SK-N-SH treated with all-trans-retinoic acid at 6 μM for 48 hours (cell line): ENCODE results near the gene SEL1L2.

ENCODE experiments used
- ATAC-seq: fragments of 200-7000 bp; cut with Tn5 transposase; 3 replicates; pipeline ENCODE4 v1.9.1; 2020; ENCODE audit warnings: mild to moderate bottlenecking, moderate library complexity
- ARNTL ChIP-seq: fragments of 450-650 bp; formaldehyde crosslinking; IDR thresholded peaks from 2 replicates; pipeline ENCODE4 v1.5.0; 2020; ENCODE audit warnings: low read depth, mild to moderate bottlenecking, moderate library complexity, borderline replicate concordance
- BACH2 ChIP-seq: fragments of 250-450 bp; sonication (Bioruptor Pico); IDR thresholded peaks from 2 replicates; pipeline ENCODE4 v1.9.0; 2021; ENCODE audit warnings: mild to moderate bottlenecking, borderline replicate concordance
- CREB5 ChIP-seq: fragments of 250-450 bp; sonication (Bioruptor Pico); IDR thresholded peaks from 2 replicates; pipeline ENCODE4 v1.5.1; 2020; ENCODE audit warnings: low read depth, mild to moderate bottlenecking, moderate library complexity
- CSDC2 ChIP-seq: fragments of 250-450 bp; sonication (Bioruptor Pico); IDR thresholded peaks from 2 replicates; pipeline ENCODE4 v1.5.0; 2020; ENCODE audit warnings: mild to moderate bottlenecking, moderate library complexity
- CSRNP3 ChIP-seq: fragments of 250-450 bp; sonication (Bioruptor Pico); IDR thresholded peaks from 2 replicates; pipeline ENCODE4 v1.5.1; 2021; ENCODE audit warnings: mild to moderate bottlenecking, moderate library complexity
- ESRRG ChIP-seq: fragments of 250-450 bp; sonication (Bioruptor Pico); IDR thresholded peaks from 2 replicates; pipeline ENCODE4 v1.6.1; 2021; ENCODE audit warnings: mild to moderate bottlenecking
- GLIS3 ChIP-seq: fragments of 250-450 bp; sonication (Bioruptor Pico); IDR thresholded peaks from 2 replicates; pipeline ENCODE4 v1.5.0; 2020; ENCODE audit warnings: mild to moderate bottlenecking, moderate library complexity
- ISL1 ChIP-seq: fragments of 250-450 bp; sonication (Bioruptor Pico); IDR thresholded peaks from 2 replicates; pipeline ENCODE4 v2.1.2; 2022; ENCODE audit warnings: mild to moderate bottlenecking, moderate library complexity
- OSR1 ChIP-seq: fragments of 250-450 bp; sonication (Bioruptor Pico); IDR thresholded peaks from 2 replicates; pipeline ENCODE4 v1.8.0; 2022; ENCODE audit warnings: moderate library complexity, mild to moderate bottlenecking, inconsistent platforms
- PATZ1 ChIP-seq: fragments of 250-450 bp; sonication (Bioruptor Pico); IDR thresholded peaks from 2 replicates; pipeline ENCODE4 v1.8.0; 2020; ENCODE audit warnings: mild to moderate bottlenecking, moderate library complexity, borderline replicate concordance
- POU6F1 ChIP-seq: fragments of 250-450 bp; sonication (Bioruptor Pico); IDR thresholded peaks from 2 replicates; pipeline ENCODE4 v1.8.0; 2021; ENCODE audit warnings: low read depth, mild to moderate bottlenecking, moderate library complexity, borderline replicate concordance
- PPARA ChIP-seq: fragments of 250-450 bp; sonication (Bioruptor Pico); IDR thresholded peaks from 2 replicates; pipeline ENCODE4 v1.5.0; 2020; ENCODE audit warnings: mild to moderate bottlenecking, borderline replicate concordance
- RARB ChIP-seq: fragments of 250-450 bp; sonication (Bioruptor Pico); IDR thresholded peaks from 2 replicates; pipeline ENCODE4 v1.8.0; 2021; ENCODE audit warnings: mild to moderate bottlenecking, moderate library complexity
- SNAI2 ChIP-seq: fragments of 250-450 bp; sonication (Bioruptor Pico); IDR thresholded peaks from 2 replicates; pipeline ENCODE4 v1.5.0; 2020; ENCODE audit warnings: mild to moderate bottlenecking, moderate library complexity
- TCF4 ChIP-seq: fragments of 250-450 bp; sonication (Bioruptor Pico); IDR thresholded peaks from 2 replicates; pipeline ENCODE4 v1.8.0; 2021; ENCODE audit warnings: mild to moderate bottlenecking, moderate library complexity, borderline replicate concordance
- TOX ChIP-seq: fragments of 250-450 bp; sonication (Bioruptor Pico); IDR thresholded peaks from 2 replicates; pipeline ENCODE4 v1.8.0; 2021; ENCODE audit warnings: mild to moderate bottlenecking, moderate library complexity, borderline replicate concordance
- TSHZ2 ChIP-seq: fragments of 250-450 bp; sonication (Bioruptor Pico); IDR thresholded peaks from 2 replicates; pipeline ENCODE4 v1.5.0; 2020; ENCODE audit warnings: mild to moderate bottlenecking, moderate library complexity
- ZC3H10 ChIP-seq: fragments of 250-450 bp; sonication (Bioruptor Pico); IDR thresholded peaks from 2 replicates; pipeline ENCODE4 v1.5.1; 2021; ENCODE audit warnings: mild to moderate bottlenecking, moderate library complexity
- ZFP30 ChIP-seq: fragments of 450-650 bp; formaldehyde crosslinking; IDR thresholded peaks from 2 replicates; pipeline ENCODE4 v1.5.0; 2022; ENCODE audit warnings: mild to moderate bottlenecking, moderate library complexity
- ZNF565 ChIP-seq: fragments of 450-650 bp; formaldehyde crosslinking; conservative IDR thresholded peaks from 2 replicates; pipeline ENCODE4 v1.5.0; 2020; ENCODE audit warnings: low read depth, mild to moderate bottlenecking, moderate library complexity
- ZNF8 ChIP-seq: fragments of 450-650 bp; formaldehyde crosslinking; IDR thresholded peaks from 2 replicates; pipeline ENCODE4 v1.5.0; 2020; ENCODE audit warnings: mild to moderate bottlenecking, moderate library complexity

SEL1L2 gene

GRCh38 chr20:13856354-13856753, 134.1 kb downstream of the SEL1L2 start:
- no peak for ATAC-seq
- TF ChIP-seq PPARA (CRISPR knock-in tag) (no peak), SNAI2 (CRISPR knock-in tag) (no peak), TCF4 (CRISPR knock-in tag) (no peak)

- ATAC-seq: no peak
- TF ChIP-seq PATZ1 (CRISPR knock-in tag): no peak
- TF ChIP-seq ESRRG (CRISPR knock-in tag): no peak
- TF ChIP-seq TSHZ2 (CRISPR knock-in tag): no peak
- no peak for TF ChIP-seq TCF4 (CRISPR knock-in tag)
- no peak for TF ChIP-seq PPARA (CRISPR knock-in tag)
- TF ChIP-seq ZNF565 (CRISPR knock-in tag): no peak
- TF ChIP-seq ZFP30 (CRISPR knock-in tag): no peak
- no peak for TF ChIP-seq ZNF8 (CRISPR knock-in tag)
- no peak for TF ChIP-seq CSDC2 (CRISPR knock-in tag)
- no peak for TF ChIP-seq ARNTL
- no peak for TF ChIP-seq OSR1 (CRISPR knock-in tag)
- TF ChIP-seq CSRNP3 (CRISPR knock-in tag): no peak
- TF ChIP-seq, all 23 proteins: peak for 0
Measured at GRCh38 chr20:13855613-13856012, 134.8 kb downstream of the SEL1L2 start.

- ATAC-seq: no peak; the same call in 2 of the 3 replicates
- no peak for TF ChIP-seq TOX
- no peak for TF ChIP-seq ZC3H10 (CRISPR knock-in tag)
- no peak for TF ChIP-seq ISL1 (CRISPR knock-in tag)
- no peak for TF ChIP-seq POU6F1 (CRISPR knock-in tag)
- TF ChIP-seq BACH2 (CRISPR knock-in tag): no peak
- TF ChIP-seq CREB5 (CRISPR knock-in tag): no peak
- no peak for TF ChIP-seq PPARA (CRISPR knock-in tag)
- TF ChIP-seq, all 23 proteins: peak for 0
Measured at GRCh38 chr20:13852306-13852705, 138.1 kb downstream of the SEL1L2 start.

GRCh38 chr20:13851279-13851678, 139.1 kb downstream of the SEL1L2 start:
- no peak for ATAC-seq
- TF ChIP-seq RARB (no peak), ZNF8 (CRISPR knock-in tag) (no peak), TOX (no peak), GLIS3 (CRISPR knock-in tag) (no peak), ARNTL (no peak), BACH2 (CRISPR knock-in tag) (no peak), SNAI2 (CRISPR knock-in tag) (no peak), TSHZ2 (CRISPR knock-in tag) (no peak), OSR1 (CRISPR knock-in tag) (no peak), ZFP30 (CRISPR knock-in tag) (no peak), PPARA (CRISPR knock-in tag) (no peak), ISL1 (CRISPR knock-in tag) (no peak), PATZ1 (CRISPR knock-in tag) (no peak)
